Posterior cingulate gyrus (tissue), 11 donors: ENCODE measurements around the gene CTTNBP2.

Experiments used
- DNase-seq, 10 donors: peaks; one replicate each; pipeline versions ENCODE4 v3.0.0 to v3.0.0-alpha.2; 2020 to 2021; ENCODE audit warnings: mixed read lengths in 3 of 10
- intact Hi-C: fragments of 100-400 bp; cut with DNase I; formaldehyde crosslinking; loops from one replicate; pipeline ENCODE4 v1.15.1; 2023

The CTTNBP2 gene

DNA sequence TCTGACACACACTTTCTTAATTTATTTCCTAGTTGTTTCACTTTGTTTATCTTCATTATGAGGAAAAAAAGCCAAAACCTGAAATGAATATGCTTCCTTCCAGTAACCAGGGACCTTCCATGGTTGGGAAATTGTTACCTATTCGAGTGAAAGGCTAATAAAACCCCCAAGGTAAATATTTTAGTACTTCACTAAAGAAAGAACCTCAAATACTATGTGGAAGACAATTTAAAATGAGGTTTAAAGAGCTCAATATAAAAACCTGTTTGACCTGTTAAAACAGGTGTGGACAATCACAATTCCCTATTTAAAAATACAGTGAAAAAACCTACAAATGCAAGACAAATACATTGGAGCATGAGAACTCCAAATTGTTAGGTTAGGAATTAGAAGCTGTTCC, 200.8 kb downstream of the CTTNBP2 start:
- intact Hi-C loops, result loop anchor here (5.0 kb wide), 2 partner anchors 215 to 435 kb away; no protein-coding TSS in a partner anchor
- no peak for DNase-seq

- peak in 3 of 10 donors; percentile 8 to 80 (median 43) for DNase-seq
- intact Hi-C loops, result loop anchor here (5.0 kb wide), 2 partner anchors 213 to 437 kb away; no protein-coding TSS in a partner anchor
These were observed 203.4 kb downstream of the CTTNBP2 start for GRCh38 chr7:117669818-117670217.

- no peak for DNase-seq
- intact Hi-C loops, result no loop called here
These were observed 205.8 kb downstream of the CTTNBP2 start for GRCh38 chr7:117667456-117667855.

DNA sequence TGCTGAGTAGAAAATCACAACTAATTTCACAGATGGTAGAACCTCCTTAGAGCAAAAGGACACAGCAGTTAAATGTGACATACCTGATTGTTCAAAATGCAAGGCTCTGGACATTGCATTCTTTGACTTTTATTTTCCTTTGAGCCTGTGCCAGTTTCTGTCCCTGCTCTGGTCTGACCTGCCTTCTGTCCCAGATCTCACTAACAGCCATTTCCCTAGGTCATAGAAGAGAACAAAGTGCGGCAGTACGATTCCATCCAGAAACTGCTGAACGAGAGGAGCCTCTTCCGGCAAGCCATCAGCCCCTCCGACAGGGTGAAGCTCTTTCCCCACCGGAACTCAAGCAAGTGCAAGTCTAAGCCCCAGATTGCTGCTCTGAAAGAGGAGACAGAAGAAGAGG, 206.6 kb downstream of the CTTNBP2 start:
- no peak for DNase-seq
- intact Hi-C loops, result no loop called here

DNA sequence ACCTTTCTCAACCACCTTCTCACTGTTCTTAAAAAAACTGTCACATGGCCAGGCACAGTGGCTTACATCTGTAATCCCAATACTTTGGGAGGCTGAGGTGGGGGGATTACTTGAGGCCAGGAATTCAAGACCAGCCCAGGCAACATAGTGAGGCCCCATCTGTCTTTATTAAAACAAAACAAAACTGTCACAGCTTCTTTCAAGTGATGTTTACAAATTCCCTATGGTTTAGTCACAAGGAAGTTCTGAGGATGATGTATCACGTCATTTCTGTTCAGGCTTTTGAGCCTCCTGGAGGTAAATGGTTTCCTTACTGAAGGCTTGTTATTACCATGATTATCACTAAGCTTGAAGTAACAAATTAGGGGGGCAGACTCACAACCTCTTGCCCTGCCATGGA, 207.2 kb downstream of the CTTNBP2 start:
- intact Hi-C loops, result no loop called here
- no peak for DNase-seq

GRCh38 chr7:117665368-117665767, 207.9 kb downstream of the CTTNBP2 start:
- intact Hi-C loops, result no loop called here
- DNase-seq, result no peak

DNA sequence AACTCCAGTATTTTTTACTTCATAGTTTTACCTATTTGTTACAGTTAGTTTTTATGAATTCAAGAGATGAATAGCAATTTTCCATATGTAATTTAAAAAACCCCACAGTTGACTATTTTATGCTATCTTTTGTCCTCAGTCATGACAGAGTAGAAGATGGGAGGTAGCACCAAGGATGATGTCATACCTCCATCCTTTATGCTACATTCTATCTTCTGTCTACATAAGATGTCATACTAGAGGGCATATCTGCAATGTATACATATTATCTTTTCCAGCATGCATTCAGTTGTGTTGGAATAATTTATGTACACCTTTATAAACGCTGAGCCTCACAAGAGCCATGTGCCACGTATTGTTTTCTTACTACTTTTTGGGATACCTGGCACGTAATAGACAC, 209.2 kb downstream of the CTTNBP2 start:
- intact Hi-C loops, result no loop called here
- no peak for DNase-seq

GRCh38 chr7:117661328-117661727, 211.9 kb downstream of the CTTNBP2 start:
- intact Hi-C loops, result no loop called here
- no peak for DNase-seq
